ENCODE data around the gene MAP3K15. TPM values are rescaled to one million over a fixed set of nuclear protein-coding genes. Genes with fewer than 3 reads are reported as not detected.
"Not testable (repeated sequence)": the region's sequence is repeated elsewhere in the genome, so short reads cannot be mapped to it uniquely, and the experiment has no call there.

MAP3K15 gene
- total RNA-seq, 4 donors from 2014 or later, result not detected

DNA sequence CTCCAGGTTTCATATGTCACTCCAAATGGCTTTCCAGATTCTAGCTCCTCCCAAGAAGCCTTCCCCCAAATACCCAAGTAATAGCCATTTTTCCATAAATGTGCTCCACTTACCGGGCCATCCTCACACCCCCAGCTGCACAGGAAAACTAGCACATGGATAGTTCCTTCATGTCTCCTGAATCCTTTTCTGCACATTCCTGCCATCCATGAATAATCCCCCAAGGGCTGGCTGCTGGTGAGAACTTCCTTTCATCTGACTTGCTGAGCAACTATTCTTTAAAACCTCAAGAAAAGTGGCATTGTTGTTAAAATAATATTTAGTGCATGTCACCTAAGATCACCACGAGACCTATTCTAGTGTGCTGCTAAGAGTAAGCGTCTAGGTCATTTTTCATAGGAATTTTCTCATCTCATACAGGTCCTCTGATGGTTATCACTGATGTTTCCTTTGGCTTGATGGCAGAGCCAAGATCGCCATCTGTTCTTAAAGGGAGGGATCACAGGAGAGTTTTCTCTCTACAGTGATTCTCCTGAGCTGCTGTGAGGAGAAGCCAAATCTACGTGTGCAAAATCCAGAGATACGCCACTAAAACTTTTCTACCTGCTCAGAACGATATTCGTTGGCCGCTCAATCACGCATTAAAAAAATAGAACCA is 71.3 kb downstream of the MAP3K15 start:
- H3K4me1 ChIP-seq, result no peaks in the 10 kb centered on the region
- no peak overlapping the region for H3K4me3 ChIP-seq
- WGBS, 2 donors, result 73 to 78% methylated on average over 5 to 10 of the region's 10 CpGs
- no peak overlapping the region for H3K27ac ChIP-seq
- intact Hi-C loops (cut with DNase I), result no loop called here
- H3K36me3 ChIP-seq, result no peaks in the 10 kb centered on the region
- DNase-seq, result no peak
- H3K9me3 ChIP-seq, result no peaks in the 10 kb centered on the region
- no peaks in the 10 kb centered on the region for H3K27me3 ChIP-seq
- TF ChIP-seq POLR2A (IDR thresholded peaks at IDR 0.05) (no peak), CTCF (IDR thresholded peaks at IDR 0.05) (no peak)

DNA sequence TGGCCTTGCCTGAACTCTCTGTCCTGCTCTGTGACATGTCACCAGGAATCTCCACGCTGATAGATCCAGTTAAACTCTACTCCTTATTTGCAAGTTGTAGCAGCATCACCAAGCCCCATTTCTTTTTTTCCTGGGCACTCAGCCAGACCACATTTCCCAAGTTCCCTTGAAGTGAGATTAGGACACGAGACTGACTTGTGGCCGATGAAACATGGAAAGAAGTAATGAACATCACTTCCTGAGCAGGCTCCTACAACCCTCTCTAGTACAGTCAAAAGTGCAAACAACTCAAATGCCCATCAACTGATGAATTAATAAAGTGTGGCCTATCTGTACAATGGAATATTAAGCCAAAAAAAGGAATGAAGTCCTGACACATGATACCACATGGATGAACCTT is 74.6 kb downstream of the MAP3K15 start:
- H3K27me3 ChIP-seq, result no peaks in the 10 kb centered on the region
- H3K27ac ChIP-seq, result no peak overlapping the region
- DNase-seq, result no peak
- intact Hi-C loops (cut with DNase I), result no loop called here
- no peaks in the 10 kb centered on the region for H3K9me3 ChIP-seq
- H3K4me3 ChIP-seq, result no peak overlapping the region
- no peaks in the 10 kb centered on the region for H3K36me3 ChIP-seq
- 11 to 23% methylated on average over 3 of the region's 3 CpGs for WGBS, 2 donors
- TF ChIP-seq CTCF (IDR thresholded peaks at IDR 0.05) (no peak), POLR2A (IDR thresholded peaks at IDR 0.05) (no peak)
- H3K4me1 ChIP-seq, result no peaks in the 10 kb centered on the region

DNA sequence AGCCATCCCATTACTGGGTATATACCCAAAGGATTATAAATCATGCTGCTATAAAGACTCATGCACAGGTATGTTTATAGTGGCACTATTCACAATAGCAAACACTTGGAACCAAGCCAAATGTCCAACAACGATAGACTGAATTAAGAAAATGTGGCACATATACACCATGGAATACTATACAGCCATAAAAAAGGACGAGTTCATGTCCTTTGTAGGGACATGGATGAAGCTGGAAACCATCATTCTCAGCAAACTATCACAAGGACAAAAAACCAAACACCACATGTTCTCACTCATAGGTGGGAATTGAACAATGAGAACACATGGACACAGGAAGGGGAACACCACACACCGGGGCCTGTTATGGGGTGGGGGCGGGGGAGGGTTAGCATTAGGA is 92.6 kb downstream of the MAP3K15 start:
- H3K4me1 ChIP-seq; H3K36me3 ChIP-seq; H3K9me3 ChIP-seq; H3K4me3 ChIP-seq; H3K27ac ChIP-seq; H3K27me3 ChIP-seq; DNase-seq; intact Hi-C loops (cut with DNase I): not testable (repeated sequence)
- WGBS, 2 donors, result 67 to 70% methylated on average over 2 to 3 of the region's 4 CpGs

DNA sequence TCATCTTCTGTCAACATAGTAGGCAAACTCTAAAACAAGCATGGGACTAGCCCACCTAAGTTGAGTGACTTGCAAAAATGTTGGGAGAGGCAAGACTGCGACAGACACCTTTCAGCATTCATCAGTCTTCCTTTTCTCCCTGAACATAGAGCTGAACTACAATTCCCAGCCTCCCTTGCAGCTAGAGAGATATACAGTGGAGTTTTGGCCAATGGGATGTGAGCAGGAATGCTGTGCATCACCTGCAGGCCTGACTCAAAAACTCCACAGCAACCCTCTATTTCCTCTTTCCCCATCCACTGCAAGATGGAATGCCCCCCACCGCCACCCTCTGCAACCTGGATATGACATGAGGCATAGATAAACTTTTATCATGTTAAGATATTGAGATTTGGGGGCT is 105.0 kb downstream of the MAP3K15 start:
- no peak for DNase-seq
- TF ChIP-seq POLR2A (IDR thresholded peaks at IDR 0.05) (no peak), CTCF (IDR thresholded peaks at IDR 0.05) (no peak)
- H3K9me3 ChIP-seq, result no peaks in the 10 kb centered on the region
- no peaks in the 10 kb centered on the region for H3K27me3 ChIP-seq
- H3K36me3 ChIP-seq, result no peaks in the 10 kb centered on the region
- H3K27ac ChIP-seq, result no peak overlapping the region
- H3K4me3 ChIP-seq, result no peak overlapping the region
- intact Hi-C loops (cut with DNase I), result no loop called here
- WGBS, 2 donors, result 78 to 81% methylated on average over 2 of the region's 2 CpGs
- H3K4me1 ChIP-seq, result no peaks in the 10 kb centered on the region

DNA sequence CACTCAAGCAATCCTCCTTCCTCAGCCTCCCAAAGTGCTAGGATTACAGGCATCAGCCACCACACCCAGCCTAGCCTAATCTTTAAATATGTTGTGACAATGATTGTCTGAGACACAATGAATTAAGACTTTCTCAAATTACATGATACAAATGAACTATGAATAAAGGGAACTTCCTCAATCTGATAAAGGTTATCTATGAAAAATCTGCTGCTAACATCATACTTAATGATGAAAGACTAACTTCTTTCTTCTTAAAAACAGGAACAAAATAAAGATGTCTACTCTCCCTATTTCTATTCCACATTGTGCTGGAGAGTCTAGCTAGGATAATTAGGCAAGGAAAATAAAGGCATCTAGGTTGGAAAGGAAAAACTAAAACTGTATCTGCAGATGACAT is 111.6 kb downstream of the MAP3K15 start:
- H3K4me1 ChIP-seq, result no peaks in the 10 kb centered on the region

More for the DNA sequence above, 111.6 kb downstream of the MAP3K15 start:
- no peak overlapping the region for H3K4me3 ChIP-seq
- H3K36me3 ChIP-seq, result no peaks in the 10 kb centered on the region
- no peak for DNase-seq
- no peak overlapping the region for H3K27ac ChIP-seq
- TF ChIP-seq CTCF (IDR thresholded peaks at IDR 0.05) (no peak), POLR2A (IDR thresholded peaks at IDR 0.05) (no peak)
- H3K27me3 ChIP-seq, result no peaks in the 10 kb centered on the region
- no peaks in the 10 kb centered on the region for H3K9me3 ChIP-seq
- intact Hi-C loops (cut with DNase I), result no loop called here

Measured in esophagus squamous epithelium (tissue), 5 donors.